ENCODE data around the gene GAL.

Gene GAL

GRCh38 chr11:68661697-68662603 lies 22.4 kb upstream of the GAL start:
- no peak for TF ChIP-seq REST (IDR thresholded peaks at IDR 0.05; ENCODE audit: low read depth)
- no peak for TF ChIP-seq RAD21 (IDR thresholded peaks at IDR 0.05; ENCODE audit: low read depth)
- no peak for TF ChIP-seq TAF1 (IDR thresholded peaks at IDR 0.05; ENCODE audit: low read depth)
- no peak for TF ChIP-seq MAX (IDR thresholded peaks at IDR 0.05)
- TF ChIP-seq ZBTB7A (IDR thresholded peaks at IDR 0.05; ENCODE audit: low read depth) = no peak
- TF ChIP-seq TCF12 (IDR thresholded peaks at IDR 0.05; ENCODE audit: low read depth) = no peak
- no peak for TF ChIP-seq YY1 (IDR thresholded peaks at IDR 0.05; ENCODE audit: low read depth)
- no peak for TF ChIP-seq USF1 (IDR thresholded peaks at IDR 0.05)
- TF ChIP-seq EGR1 (IDR thresholded peaks at IDR 0.05) = no peak
- TF ChIP-seq NFIC (IDR thresholded peaks at IDR 0.05) = no peak
- TF ChIP-seq FOXM1 (IDR thresholded peaks at IDR 0.05; ENCODE audit: borderline replicate concordance, low read depth) = no peak
- no peak for TF ChIP-seq TEAD4 (IDR thresholded peaks at IDR 0.05)
- TF ChIP-seq CEBPB (IDR thresholded peaks at IDR 0.05) = no peak
- no peak for TF ChIP-seq CREB1 (IDR thresholded peaks at IDR 0.05; ENCODE audit: low read depth)
- no peak for TF ChIP-seq EP300 (IDR thresholded peaks at IDR 0.05; ENCODE audit: borderline replicate concordance)

- TF ChIP-seq USF1 (IDR thresholded peaks at IDR 0.05) (no peak), YY1 (IDR thresholded peaks at IDR 0.05; ENCODE audit: low read depth) (no peak), FOXM1 (IDR thresholded peaks at IDR 0.05; ENCODE audit: borderline replicate concordance, low read depth) (no peak), EGR1 (IDR thresholded peaks at IDR 0.05) (no peak)
Measured at GRCh38 chr11:68663482-68664010, 20.8 kb upstream of the GAL start.

DNA sequence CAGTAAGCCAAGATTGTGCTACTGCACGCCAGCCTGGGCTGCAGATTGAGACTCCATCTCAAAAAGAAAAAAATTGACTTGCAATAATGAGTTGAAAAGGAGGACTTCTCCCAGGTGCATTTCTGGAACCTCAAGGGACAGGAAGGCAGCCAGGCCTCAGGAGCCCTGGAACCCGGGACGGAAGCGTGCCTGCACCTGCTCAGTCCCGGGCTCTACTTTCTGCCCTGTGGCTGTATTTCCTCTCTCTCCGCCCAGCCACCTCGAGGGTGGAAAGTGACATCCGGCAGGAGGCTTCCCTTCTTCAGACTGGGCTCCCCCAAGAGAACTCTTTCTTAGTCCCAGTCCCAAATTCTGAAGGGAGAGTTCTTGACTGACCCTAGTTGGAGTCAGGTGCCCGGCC lies 20.2 kb upstream of the GAL start:
- TF ChIP-seq YY1 (IDR thresholded peaks at IDR 0.05; ENCODE audit: low read depth) (no peak), EP300 (IDR thresholded peaks at IDR 0.05; ENCODE audit: borderline replicate concordance) (no peak), TEAD4 (IDR thresholded peaks at IDR 0.05) (no peak), EGR1 (IDR thresholded peaks at IDR 0.05) (no peak), CREB1 (IDR thresholded peaks at IDR 0.05; ENCODE audit: low read depth) (no peak), TAF1 (IDR thresholded peaks at IDR 0.05; ENCODE audit: low read depth) (no peak), MAX (IDR thresholded peaks at IDR 0.05) (no peak), REST (IDR thresholded peaks at IDR 0.05; ENCODE audit: low read depth) (no peak), RAD21 (IDR thresholded peaks at IDR 0.05; ENCODE audit: low read depth) (no peak), NFIC (IDR thresholded peaks at IDR 0.05) (no peak), TCF12 (IDR thresholded peaks at IDR 0.05; ENCODE audit: low read depth) (no peak), FOXM1 (IDR thresholded peaks at IDR 0.05; ENCODE audit: borderline replicate concordance, low read depth) (no peak), ZBTB7A (IDR thresholded peaks at IDR 0.05; ENCODE audit: low read depth) (no peak), USF1 (IDR thresholded peaks at IDR 0.05) (no peak), CEBPB (IDR thresholded peaks at IDR 0.05) (no peak)

DNA sequence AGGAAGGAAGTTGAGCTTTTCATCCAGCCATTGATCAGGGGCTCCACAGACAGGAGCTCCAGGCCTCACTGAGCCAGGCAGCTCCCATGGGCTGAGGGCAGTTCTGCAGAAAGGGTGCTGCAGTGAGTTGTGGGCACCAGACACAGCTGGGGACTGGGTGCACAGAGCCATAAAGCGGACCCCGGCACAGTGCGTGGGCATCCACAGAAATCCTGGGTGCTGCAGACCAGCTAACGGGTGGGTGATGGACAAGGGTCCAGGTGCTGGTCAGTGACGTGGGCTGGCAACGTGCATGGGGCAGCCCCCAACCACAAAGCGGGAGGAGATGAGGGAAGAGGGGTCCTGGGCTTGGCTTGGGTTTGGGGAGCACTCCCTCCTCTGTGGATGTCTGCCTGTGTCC lies 19.4 kb upstream of the GAL start:
- TF ChIP-seq RAD21 (IDR thresholded peaks at IDR 0.05; ENCODE audit: low read depth) = no peak
- no peak for TF ChIP-seq ZBTB7A (IDR thresholded peaks at IDR 0.05; ENCODE audit: low read depth)
- no peak for TF ChIP-seq CEBPB (IDR thresholded peaks at IDR 0.05)
- no peak for TF ChIP-seq EGR1 (IDR thresholded peaks at IDR 0.05)
- TF ChIP-seq TEAD4 (IDR thresholded peaks at IDR 0.05) = no peak
- TF ChIP-seq EP300 (IDR thresholded peaks at IDR 0.05; ENCODE audit: borderline replicate concordance) = no peak
- TF ChIP-seq MAX (IDR thresholded peaks at IDR 0.05) = no peak
- TF ChIP-seq NFIC (IDR thresholded peaks at IDR 0.05) = no peak
- no peak for TF ChIP-seq TAF1 (IDR thresholded peaks at IDR 0.05; ENCODE audit: low read depth)

DNA sequence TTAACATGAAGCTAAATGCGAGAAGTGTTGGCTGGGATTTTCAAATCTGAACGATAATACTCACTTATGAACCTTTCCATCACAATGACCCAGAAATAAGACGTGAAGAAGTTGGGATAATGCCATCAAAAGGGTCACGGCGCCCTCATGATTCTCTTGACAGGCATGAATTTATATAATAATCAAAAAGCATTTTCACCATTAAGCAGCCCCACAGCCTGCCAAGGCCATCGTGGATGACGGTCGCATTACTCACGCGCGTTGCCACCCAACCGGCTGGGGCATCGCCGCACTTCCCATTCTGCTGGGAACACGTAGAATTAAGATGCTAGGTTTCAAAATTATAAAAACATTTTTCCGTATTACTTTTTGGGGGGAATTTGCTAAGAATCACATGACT lies 18.9 kb upstream of the GAL start:
- no peak for TF ChIP-seq YY1 (IDR thresholded peaks at IDR 0.05; ENCODE audit: low read depth)
- TF ChIP-seq NFIC (IDR thresholded peaks at IDR 0.05) = no peak
